ENCODE data around the gene G3BP2.
"Not testable (repeated sequence)": the region's sequence is repeated elsewhere in the genome, so short reads cannot be mapped to it uniquely, and the experiment has no call there.

Gene G3BP2

GRCh38 chr4:75675004-75675531, 1.9 kb upstream of the G3BP2 start:
- POLR2A ChIA-PET, result interaction anchor here (0.9 to 1.4 kb wide), 2 partner anchors 10 to 49 kb away, joined by 3 to 13 read pairs; partner anchors contain the start of gene USO1
- no peak for TF ChIP-seq ELF4 (IDR thresholded peaks at IDR 0.05)
- TF ChIP-seq TARDBP (IDR thresholded peaks at IDR 0.05), result no peak
- TF ChIP-seq FOXK2 (IDR thresholded peaks at IDR 0.05), result no peak
- CTCF ChIA-PET, result no interaction called here
- DNase-seq (ENCODE audit: extremely low spot score), result no peak

- POLR2A ChIA-PET, result interaction anchor here (2.0 to 4.8 kb wide), 2 partner anchors 12 to 50 kb away, joined by 6 to 29 read pairs; partner anchors contain the start of gene USO1
- TF ChIP-seq PKNOX1 (IDR thresholded peaks at IDR 0.05) (no peak), TARDBP (IDR thresholded peaks at IDR 0.05) (no peak), ELF4 (IDR thresholded peaks at IDR 0.05) (no peak), BHLHE40 (IDR thresholded peaks at IDR 0.05; ENCODE audit: borderline replicate concordance) (no peak), NFRKB (IDR thresholded peaks at IDR 0.05) (no peak), ARNT (IDR thresholded peaks at IDR 0.05) (no peak), FOXA1 (IDR thresholded peaks at IDR 0.05) (no peak), HDGF (IDR thresholded peaks at IDR 0.05; ENCODE audit: borderline replicate concordance) (no peak), SUZ12 (IDR thresholded peaks at IDR 0.05) (no peak), L3MBTL2 (conservative IDR thresholded peaks at IDR 0.05) (no peak)
- CTCF ChIA-PET, result interaction anchor here (0.6 kb wide), 1 partner anchor 9 kb away, joined by 3 read pairs; no protein-coding TSS in a partner anchor
- no peak for DNase-seq (ENCODE audit: extremely low spot score)
These were observed 733 bp upstream of the G3BP2 start for GRCh38 chr4:75673959-75674328.

- ChIA-PET POLR2A (interaction anchor here (1.6 to 4.8 kb wide), 3 partner anchors 13 to 54 kb away, joined by 3 to 29 read pairs (median 6); partner anchors contain the start of gene USO1), CTCF (no interaction called here)
- DNase-seq (ENCODE audit: extremely low spot score), result peak; percentile 55
- no peak for TF ChIP-seq PKNOX1 (IDR thresholded peaks at IDR 0.05)
- no peak for TF ChIP-seq ELF4 (IDR thresholded peaks at IDR 0.05)
- no peak for TF ChIP-seq FOXM1 (IDR thresholded peaks at IDR 0.05; ENCODE audit: borderline replicate concordance)
- TF ChIP-seq FOXK2 (IDR thresholded peaks at IDR 0.05), result no peak
- no peak for TF ChIP-seq SUZ12 (IDR thresholded peaks at IDR 0.05)
- no peak for TF ChIP-seq LEF1 (IDR thresholded peaks at IDR 0.05; ENCODE audit: borderline replicate concordance)
- no peak for TF ChIP-seq ARNT (IDR thresholded peaks at IDR 0.05)
- no peak for TF ChIP-seq NFRKB (IDR thresholded peaks at IDR 0.05)
- TF ChIP-seq SP1 (IDR thresholded peaks at IDR 0.05), result no peak
- no peak for TF ChIP-seq ZNF384 (IDR thresholded peaks at IDR 0.05)
These were observed 667 bp downstream of the G3BP2 start for GRCh38 chr4:75672461-75673026.

DNA sequence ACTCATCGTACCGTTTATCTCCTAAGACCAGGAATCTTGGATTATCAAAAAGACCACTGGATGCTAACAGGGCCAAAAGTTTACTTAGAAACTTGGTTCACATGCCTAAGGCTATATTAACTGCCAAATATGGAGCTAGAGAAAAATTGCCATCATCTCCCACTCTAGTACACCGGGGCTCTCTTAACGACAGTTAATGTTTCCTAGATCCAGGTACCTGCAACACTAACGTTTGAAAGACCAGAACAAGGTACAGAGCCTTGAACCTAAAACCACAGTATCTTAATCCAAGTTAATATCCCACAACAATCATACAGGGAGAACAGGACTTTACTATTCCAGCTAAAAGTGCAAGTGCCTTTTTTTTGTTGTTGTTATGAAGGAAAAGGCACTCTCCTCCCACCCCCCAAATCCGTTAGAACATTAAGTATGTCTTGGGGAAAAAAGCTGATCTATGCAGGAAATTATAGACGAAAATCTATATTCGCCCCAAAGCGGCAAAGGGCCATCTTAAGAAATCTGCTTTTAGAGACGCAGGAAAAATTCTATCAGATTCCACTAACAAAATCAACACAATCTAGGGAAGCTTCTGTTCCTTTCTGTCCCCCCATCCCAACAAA, 1.3 kb downstream of the G3BP2 start:
- CTCF ChIA-PET, result no interaction called here
- no peak for DNase-seq (ENCODE audit: extremely low spot score)
- POLR2A ChIA-PET, result interaction anchor here (1.6 to 4.8 kb wide), 2 partner anchors 52 to 53 kb away, joined by 3 to 29 read pairs; partner anchors contain the start of gene USO1
- TF ChIP-seq CTBP1 (IDR thresholded peaks at IDR 0.05; ENCODE audit: borderline replicate concordance), result no peak
- no peak for TF ChIP-seq SUZ12 (IDR thresholded peaks at IDR 0.05)
- TF ChIP-seq BHLHE40 (IDR thresholded peaks at IDR 0.05; ENCODE audit: borderline replicate concordance), result no peak
- TF ChIP-seq SP1 (IDR thresholded peaks at IDR 0.05), result no peak
- TF ChIP-seq TARDBP (IDR thresholded peaks at IDR 0.05), result no peak
- TF ChIP-seq HDGF (IDR thresholded peaks at IDR 0.05; ENCODE audit: borderline replicate concordance), result no peak
- no peak for TF ChIP-seq ZNF384 (IDR thresholded peaks at IDR 0.05)
- TF ChIP-seq FOXA1 (IDR thresholded peaks at IDR 0.05), result no peak
- TF ChIP-seq L3MBTL2 (conservative IDR thresholded peaks at IDR 0.05), result no peak
- TF ChIP-seq PKNOX1 (IDR thresholded peaks at IDR 0.05), result no peak
- TF ChIP-seq NFRKB (IDR thresholded peaks at IDR 0.05), result no peak
- TF ChIP-seq FOXM1 (IDR thresholded peaks at IDR 0.05; ENCODE audit: borderline replicate concordance), result no peak
- no peak for TF ChIP-seq LEF1 (IDR thresholded peaks at IDR 0.05; ENCODE audit: borderline replicate concordance)
- TF ChIP-seq ARNT (IDR thresholded peaks at IDR 0.05), result no peak
- no peak for TF ChIP-seq FOXK2 (IDR thresholded peaks at IDR 0.05)
- no peak for TF ChIP-seq ELF4 (IDR thresholded peaks at IDR 0.05)

GRCh38 chr4:75668596-75668995, 4.6 kb downstream of the G3BP2 start:
- TF ChIP-seq ZNF384 (IDR thresholded peaks at IDR 0.05) (no peak), FOXA1 (IDR thresholded peaks at IDR 0.05) (no peak), SP1 (IDR thresholded peaks at IDR 0.05) (no peak), ELF4 (IDR thresholded peaks at IDR 0.05) (no peak), FOXM1 (IDR thresholded peaks at IDR 0.05; ENCODE audit: borderline replicate concordance) (no peak), FOXK2 (IDR thresholded peaks at IDR 0.05) (no peak), BHLHE40 (IDR thresholded peaks at IDR 0.05; ENCODE audit: borderline replicate concordance) (no peak), TARDBP (IDR thresholded peaks at IDR 0.05) (no peak), ARNT (IDR thresholded peaks at IDR 0.05) (no peak), LEF1 (IDR thresholded peaks at IDR 0.05; ENCODE audit: borderline replicate concordance) (no peak), L3MBTL2 (conservative IDR thresholded peaks at IDR 0.05) (no peak), NFRKB (IDR thresholded peaks at IDR 0.05) (no peak), SUZ12 (IDR thresholded peaks at IDR 0.05) (no peak), PKNOX1 (IDR thresholded peaks at IDR 0.05) (no peak), HDGF (IDR thresholded peaks at IDR 0.05; ENCODE audit: borderline replicate concordance) (no peak), CTBP1 (IDR thresholded peaks at IDR 0.05; ENCODE audit: borderline replicate concordance) (no peak)
- POLR2A ChIA-PET, result interaction anchor here (1.7 kb wide), 1 partner anchor 55 kb away, joined by 4 read pairs; the partner anchor contains the start of gene USO1
- DNase-seq (ENCODE audit: extremely low spot score), result no peak
- CTCF ChIA-PET, result interaction anchor here (0.6 kb wide), 1 partner anchor 8 kb away, joined by 3 read pairs; no protein-coding TSS in a partner anchor

- POLR2A ChIA-PET, result interaction anchor here (1.7 kb wide), 1 partner anchor 56 kb away, joined by 4 read pairs; the partner anchor contains the start of gene USO1
- CTCF ChIA-PET; DNase-seq (ENCODE audit: extremely low spot score): not testable (repeated sequence)
These were observed 5.6 kb downstream of the G3BP2 start for GRCh38 chr4:75667636-75668035.
